GM19025 (cell line): ENCODE measurements around the gene CLCN6.

Experiments
- ATAC-seq: cut with Tn5 transposase; IDR thresholded peaks from one replicate; pipeline ENCODE4 v1.9.1; 2021; ENCODE audit warnings: mild to moderate bottlenecking, low read depth, moderate library complexity; ENCODE audit not compliant: unreplicated experiment

The CLCN6 gene

DNA sequence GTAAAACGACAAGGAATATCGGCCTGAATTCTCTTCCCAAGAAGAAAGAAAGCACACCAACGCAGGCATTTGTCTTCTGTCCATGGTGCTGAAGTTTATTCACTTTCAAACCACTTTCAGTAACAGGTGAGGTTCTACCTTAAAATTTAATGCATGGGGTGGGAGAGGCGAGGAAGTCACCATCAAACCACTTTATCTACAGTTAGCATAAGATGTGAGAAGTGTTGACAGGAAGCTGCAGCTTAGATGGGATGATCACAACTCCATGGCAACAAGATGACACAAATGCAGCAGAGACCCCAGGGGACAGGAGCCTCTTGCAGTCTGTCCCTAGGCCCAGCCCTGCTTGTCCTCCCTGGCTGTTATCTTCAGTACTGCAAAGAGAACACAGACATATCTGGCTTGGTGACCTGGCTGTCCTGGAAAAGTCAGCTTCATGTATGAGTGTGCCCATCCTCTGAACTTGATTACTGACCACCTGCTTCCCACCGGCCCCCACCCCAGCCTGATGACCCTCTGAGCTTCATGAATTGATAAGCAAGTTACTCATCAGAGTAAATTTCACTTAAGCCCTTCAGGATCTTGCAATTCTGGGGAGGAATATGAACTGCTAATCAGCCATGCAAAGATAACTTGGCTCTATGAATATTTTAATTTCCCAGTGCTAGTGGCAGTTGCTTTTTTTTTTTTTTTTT, 39.8 kb downstream of the CLCN6 start:
- no peak for ATAC-seq

DNA sequence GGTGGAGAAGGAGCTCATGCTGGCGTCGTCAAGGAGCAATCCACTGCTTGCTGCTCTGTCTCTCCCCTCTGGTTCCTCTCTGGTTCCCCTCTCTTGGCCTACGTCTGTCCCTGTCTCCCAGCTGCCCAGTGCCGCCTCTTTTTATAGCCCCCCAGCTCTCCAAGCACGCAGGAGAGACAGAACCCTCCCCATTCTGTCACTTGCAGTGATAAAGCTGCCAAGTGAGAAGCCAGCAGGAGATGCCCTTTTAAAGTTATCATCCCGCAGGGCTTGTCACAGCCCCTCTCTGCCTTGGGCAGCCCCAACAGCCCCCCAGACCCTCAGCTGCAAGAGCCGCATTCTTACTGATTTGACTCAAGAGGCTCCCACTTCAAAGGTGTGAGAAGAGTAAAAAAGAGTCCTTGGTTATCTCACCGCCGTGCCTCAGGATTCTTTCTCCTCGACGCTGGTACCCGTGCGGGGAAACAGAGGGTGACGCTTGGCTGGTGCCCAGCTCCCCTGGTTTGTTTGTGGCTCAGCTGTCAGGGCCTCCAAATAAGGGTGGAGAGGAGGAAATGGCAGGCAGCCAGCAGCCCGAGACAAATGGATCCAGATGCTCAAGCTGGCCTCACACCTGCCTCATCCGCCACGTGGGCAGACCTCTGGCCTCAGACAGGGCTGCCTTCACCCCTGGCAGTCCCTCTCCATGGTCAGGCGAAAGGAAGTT, 41.8 kb downstream of the CLCN6 start, which contains the start of gene NPPA:
Gene NPPA (minus strand): TSS at position 117 of the 706 bp plus-strand sequence. CDS start 99 bp downstream, at position 18.
- no peak for ATAC-seq

DNA sequence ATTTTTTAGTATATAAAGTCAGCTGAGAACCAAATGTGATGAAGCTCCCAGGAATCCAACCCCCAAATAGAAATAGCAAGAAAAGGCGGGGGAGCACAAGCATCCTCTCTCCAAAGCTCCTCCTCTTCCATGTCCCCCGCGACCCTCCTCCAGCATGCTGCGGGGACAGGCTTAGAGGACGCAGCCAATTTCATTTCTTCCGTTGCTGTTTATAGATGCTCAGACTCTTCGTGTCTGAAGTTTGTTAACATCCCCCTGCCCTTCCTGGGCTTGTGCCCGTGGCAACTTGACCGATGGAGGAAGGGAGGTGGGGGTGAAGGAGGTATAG, 42.3 kb downstream of the CLCN6 start:
- ATAC-seq, result no peak

DNA sequence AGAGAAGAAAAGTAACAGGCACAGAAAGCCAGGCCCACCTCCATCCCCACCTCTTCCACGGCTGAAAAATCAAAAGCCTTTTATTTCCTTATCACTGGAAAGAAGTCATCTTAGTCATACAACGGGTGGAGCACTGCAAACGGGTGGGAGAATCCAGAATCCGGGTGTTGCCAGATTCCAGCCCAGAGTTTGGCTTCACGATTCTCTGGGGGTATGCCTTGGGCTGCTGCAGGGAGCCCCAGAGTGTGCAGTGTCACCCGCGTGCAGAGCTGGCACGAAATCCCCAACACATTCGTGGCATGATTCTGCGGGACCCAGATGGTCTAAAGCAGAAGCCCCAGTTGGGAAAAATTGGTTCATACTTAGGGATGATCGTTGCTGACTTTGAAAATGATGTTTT, 44.2 kb downstream of the CLCN6 start:
- no peak for ATAC-seq

DNA sequence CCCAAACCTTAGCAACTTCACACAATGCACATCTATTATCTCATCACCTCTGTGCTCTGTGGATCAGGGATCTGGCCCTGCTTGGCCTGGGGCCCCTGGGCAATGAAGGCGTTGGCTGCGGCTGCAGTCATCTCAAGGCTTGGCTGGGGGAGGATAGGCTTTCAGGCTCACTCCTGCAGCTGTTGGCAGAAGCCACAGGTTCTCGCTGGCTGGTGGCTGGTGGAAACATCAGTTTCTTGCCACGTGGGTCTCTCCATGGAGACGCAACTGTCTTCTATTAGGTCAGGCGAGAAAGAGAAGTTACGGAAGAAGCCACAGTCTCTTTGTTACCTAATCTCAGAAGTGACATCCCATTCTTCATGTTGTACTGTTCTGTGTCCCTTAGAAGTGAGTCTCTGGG, 45.2 kb downstream of the CLCN6 start:
- ATAC-seq, result no peak

DNA sequence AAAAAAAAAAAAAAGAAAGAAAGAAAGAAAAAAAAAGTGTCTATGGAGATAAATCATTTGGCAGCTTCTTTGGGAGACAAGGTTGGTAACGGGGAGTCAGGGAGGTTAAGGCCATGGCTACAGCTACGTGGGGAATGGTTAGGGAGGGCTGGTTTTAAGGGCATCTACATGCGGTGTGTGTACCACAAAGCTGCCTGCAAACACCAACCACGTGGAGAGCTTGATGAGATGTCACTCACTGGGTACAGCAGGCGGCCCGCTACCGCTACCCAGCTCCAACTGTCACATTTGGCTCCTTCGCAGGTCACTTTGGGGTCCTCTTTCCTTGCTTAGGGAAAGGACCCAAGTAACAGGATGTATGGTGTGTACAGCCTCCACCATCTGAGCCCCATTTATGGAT, 48.5 kb downstream of the CLCN6 start:
- no peak for ATAC-seq

GRCh38 chr1:11855430-11855829, 49.4 kb downstream of the CLCN6 start:
- no peak for ATAC-seq

- ATAC-seq, result no peak
Observed at GRCh38 chr1:11856698-11857097, 50.7 kb downstream of the CLCN6 start.

DNA sequence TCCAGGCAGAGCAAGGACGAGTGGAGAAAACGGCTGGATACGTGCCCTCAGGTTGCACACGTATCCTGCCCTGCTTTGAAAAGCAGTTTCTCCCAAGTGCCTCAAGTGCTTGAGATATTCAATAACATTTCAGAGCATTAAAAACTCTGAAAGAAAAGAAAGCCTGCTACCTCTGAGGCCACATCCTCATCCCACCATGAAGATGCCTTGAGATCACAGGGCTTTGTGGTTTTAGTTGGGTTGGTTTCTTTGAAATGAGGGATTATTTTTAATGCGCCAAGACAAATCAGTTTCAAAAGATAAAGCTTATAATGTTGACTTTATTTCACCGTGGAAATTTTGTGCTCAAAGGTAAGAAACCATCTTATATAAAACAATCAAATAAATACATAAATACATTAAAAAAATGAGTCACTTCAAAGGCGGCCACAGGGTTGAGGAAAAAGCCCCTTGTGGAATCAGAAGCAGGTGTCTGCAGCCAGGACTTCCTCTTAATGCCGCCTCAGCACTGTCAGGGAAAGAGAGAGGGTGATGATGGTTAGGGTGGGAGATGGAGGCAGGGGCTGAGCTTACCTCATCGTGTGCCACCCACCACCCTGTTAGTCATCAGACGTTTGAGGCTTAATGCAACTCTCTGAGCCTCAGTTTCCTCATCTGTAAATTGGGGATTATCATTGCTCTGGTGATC, 51.3 kb downstream of the CLCN6 start:
- no peak for ATAC-seq

GRCh38 chr1:11858158-11858557, 52.2 kb downstream of the CLCN6 start:
- ATAC-seq, result no peak

DNA sequence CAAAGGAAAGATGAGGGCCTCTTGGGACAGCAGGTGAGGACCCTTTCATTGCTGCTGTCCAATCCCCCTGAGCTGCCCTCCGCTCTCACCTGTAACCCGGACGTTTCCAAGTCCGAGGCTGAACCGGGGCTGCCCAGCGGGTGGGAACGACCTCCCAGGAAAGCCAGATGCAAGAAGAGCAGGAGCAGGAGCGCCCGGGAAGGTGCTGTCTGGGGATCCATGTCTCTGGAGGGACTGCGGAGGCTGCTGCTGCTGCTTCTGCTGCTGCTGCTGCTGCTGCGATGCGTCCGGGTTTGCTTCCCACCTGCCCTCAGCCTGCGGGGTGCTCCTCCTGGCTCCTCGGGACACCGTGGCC, 52.6 kb downstream of the CLCN6 start, which contains the start of gene NPPB:
Gene NPPB (minus strand): TSS at position 333 of the 355 bp plus-strand sequence. CDS start 112 bp downstream, at position 221.
- no peak for ATAC-seq

DNA sequence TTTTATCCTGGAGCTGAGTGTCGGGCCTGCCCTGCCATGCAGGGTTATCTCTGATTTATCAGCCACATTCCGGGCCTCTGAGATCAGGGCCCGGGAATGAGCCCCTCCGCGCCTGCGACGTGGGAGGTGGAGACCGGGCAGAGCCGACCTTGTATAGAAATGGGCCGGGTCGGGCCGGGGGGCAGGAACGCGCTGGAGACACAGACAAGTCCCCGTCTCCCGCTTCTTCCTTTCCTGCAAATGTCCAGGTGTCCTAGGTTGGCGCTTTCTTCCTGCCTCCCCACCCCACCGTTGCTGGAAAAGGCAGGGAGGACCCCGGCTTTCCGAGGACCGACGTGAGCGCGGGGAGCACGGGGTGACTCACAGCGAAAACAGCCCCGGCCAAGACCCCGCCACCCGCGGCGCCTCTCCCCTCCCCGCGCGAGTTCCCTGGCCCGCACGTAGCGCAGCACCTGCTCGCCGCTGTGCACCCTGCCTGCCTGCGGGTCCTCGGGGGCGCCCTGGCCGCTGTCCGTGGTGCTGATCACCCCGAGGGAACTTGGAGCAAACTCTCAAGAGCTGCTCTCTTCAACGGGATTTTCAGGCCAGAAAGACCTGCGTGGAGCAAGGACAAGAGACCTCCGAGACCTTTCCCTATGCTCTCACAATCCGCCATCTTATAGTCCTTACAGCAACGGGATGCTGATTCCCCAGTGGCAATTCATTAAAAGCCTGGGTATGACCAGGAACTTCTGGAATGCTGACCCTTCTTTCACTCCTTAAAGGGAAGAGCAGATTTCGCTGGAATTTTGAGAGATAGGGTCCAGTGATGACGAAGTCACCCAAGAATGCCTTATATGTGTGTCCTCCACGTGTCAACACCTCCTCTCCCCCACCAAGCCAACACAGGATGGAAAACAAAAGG, 53.2 kb downstream of the CLCN6 start:
- no peak for ATAC-seq

- no peak for ATAC-seq
Observed at GRCh38 chr1:11860083-11860482, 54.1 kb downstream of the CLCN6 start.

DNA sequence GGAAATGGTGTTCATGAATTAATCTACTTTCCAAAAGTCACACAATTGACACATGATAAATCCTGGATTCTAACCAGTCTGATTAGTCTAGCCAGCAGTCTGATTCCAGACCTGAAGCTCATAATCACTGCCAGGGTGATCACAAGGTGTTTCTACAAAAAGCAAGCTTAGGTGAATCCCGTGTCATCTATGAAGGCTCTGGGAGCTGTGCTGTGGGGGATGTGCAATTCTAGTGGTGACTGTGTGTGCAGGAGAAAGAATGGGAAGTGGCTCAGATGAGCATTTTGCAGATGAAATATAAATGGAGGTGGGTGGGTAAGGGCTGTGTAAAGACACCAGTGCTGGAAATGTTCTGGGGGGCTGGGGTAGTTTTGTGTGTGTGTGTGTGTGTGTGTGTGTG, 54.6 kb downstream of the CLCN6 start:
- ATAC-seq, result no peak

GRCh38 chr1:11862890-11863289, 56.9 kb downstream of the CLCN6 start:
- ATAC-seq, result no peak

DNA sequence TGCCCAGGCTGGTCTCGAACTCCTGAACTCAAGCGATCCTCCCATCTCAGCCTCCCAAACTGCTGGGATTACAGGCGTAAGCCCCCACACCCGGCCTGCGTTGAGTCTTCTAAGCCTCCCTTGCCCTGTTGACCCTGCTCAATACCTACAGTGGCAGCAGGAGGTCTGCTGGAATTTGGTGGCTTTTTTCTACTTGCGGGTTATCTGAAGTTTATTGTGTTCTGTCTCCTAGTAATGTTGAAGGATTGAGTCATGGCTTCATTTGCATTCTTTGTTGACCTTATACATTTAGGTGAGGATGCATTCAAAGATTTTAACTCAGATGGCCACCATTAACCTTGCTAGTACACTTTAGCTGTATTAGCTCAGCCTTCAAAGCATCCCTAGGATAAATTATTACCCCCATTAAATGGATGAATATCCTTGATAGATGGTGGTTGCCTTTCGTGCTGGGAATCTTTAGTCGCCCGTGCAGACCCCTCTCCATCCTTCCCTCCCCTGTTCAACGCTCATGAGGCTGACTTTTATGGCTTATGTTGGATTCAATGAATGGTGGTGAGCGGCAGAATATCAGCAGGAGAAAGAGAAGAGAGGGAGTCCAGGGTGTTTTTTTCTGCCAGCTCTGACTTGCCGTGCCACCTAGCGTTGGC, 62.5 kb downstream of the CLCN6 start:
- ATAC-seq, result no peak

- ATAC-seq, result no peak
Observed at GRCh38 chr1:11869104-11869503, 63.1 kb downstream of the CLCN6 start.

GRCh38 chr1:11869650-11870207, 63.7 kb downstream of the CLCN6 start:
- no peak for ATAC-seq

- no peak for ATAC-seq
Observed at GRCh38 chr1:11872545-11872944, 66.6 kb downstream of the CLCN6 start.
